SU-DHL-6 (cell line): Measurements from ENCODE around the gene NTRK3.

Source experiments
- H2AFZ ChIP-seq: fragments of 200-600 bp; sonication (generic); 2 replicates; pipeline ENCODE4 v1.6.1; 2014; ENCODE audit warnings: low read depth, mild to moderate bottlenecking, moderate library complexity, mixed read lengths, antibody characterized with exemption, low read length; ENCODE audit not compliant: severe bottlenecking
- H3F3A ChIP-seq: fragments of 200-600 bp; shearing (Covaris generic); 2 replicates; pipeline ENCODE4 v1.6.0; 2016; ENCODE audit warnings: antibody characterized with exemption, mild to moderate bottlenecking; ENCODE audit not compliant: insufficient read depth
- H3K27ac ChIP-seq: fragments of 200-600 bp; sonication (generic); 2 replicates; pipeline ENCODE4 v1.5.1; 2016; ENCODE audit warnings: low read depth, mild to moderate bottlenecking, low read length, moderate library complexity, mixed read lengths
- H3K27me3 ChIP-seq: fragments of 200-600 bp; sonication (generic), shearing (Covaris generic); 2 replicates; pipeline ENCODE4 v1.6.0; 2014; ENCODE audit warnings: mild to moderate bottlenecking, low read length
- H3K36me3 ChIP-seq: fragments of 200-600 bp; sonication (generic); 2 replicates; pipeline ENCODE4 v1.6.1; 2014; ENCODE audit warnings: mild to moderate bottlenecking, low read length, mixed read lengths
- H3K4me2 ChIP-seq: fragments of 300-600, 200-600 bp; shearing (Covaris generic), sonication (generic); 2 replicates; pipeline ENCODE4 v1.6.0; 2014; ENCODE audit warnings: low read length, low read depth, mild to moderate bottlenecking; ENCODE audit not compliant: poor library complexity, severe bottlenecking
- H3K4me3 ChIP-seq: fragments of 200-600 bp; sonication (generic); 2 replicates; pipeline ENCODE4 v1.5.1; 2014; ENCODE audit warnings: antibody characterized with exemption, low read length, mild to moderate bottlenecking, mixed read lengths; ENCODE audit not compliant: insufficient read depth, poor library complexity, severe bottlenecking
- H3K79me2 ChIP-seq: fragments of 200-600 bp; sonication (generic); 2 replicates; pipeline ENCODE4 v1.6.1; 2014; ENCODE audit warnings: mild to moderate bottlenecking, low read length, moderate library complexity; ENCODE audit not compliant: insufficient read depth
- H3K9ac ChIP-seq: fragments of 200-600 bp; sonication (generic); 2 replicates; pipeline ENCODE4 v1.7.0; 2014; ENCODE audit warnings: mild to moderate bottlenecking, low read length
- H3K9me2 ChIP-seq: fragments of 200-600 bp; sonication (generic); replicated peaks from 2 replicates; pipeline ENCODE4 v1.6.1; 2014; ENCODE audit warnings: low read length; ENCODE audit not compliant: insufficient read depth
- H3K9me3 ChIP-seq: fragments of 200-600 bp; sonication (generic); 2 replicates; pipeline ENCODE4 v1.6.1; 2014; ENCODE audit warnings: low read length, mixed read lengths; ENCODE audit not compliant: insufficient read depth
- H4K20me1 ChIP-seq: fragments of 200-600 bp; sonication (generic); 2 replicates; pipeline ENCODE4 v1.6.1; 2014; ENCODE audit warnings: low read depth, mild to moderate bottlenecking, antibody characterized with exemption, low read length, moderate library complexity, mixed read lengths
- CTCF ChIP-seq: fragments of 200-600 bp; sonication (generic); IDR thresholded peaks from one replicate; pipeline ENCODE4 v1.5.1; 2017; ENCODE audit warnings: antibody characterized with exemption, mild to moderate bottlenecking, low read length, moderate library complexity; ENCODE audit not compliant: insufficient read depth, poor library complexity, severe bottlenecking
- EZH2phosphoT487 ChIP-seq: fragments of 200-600 bp; sonication (generic), shearing (Covaris generic); conservative IDR thresholded peaks from 2 replicates; pipeline ENCODE4 v1.6.1; 2018; ENCODE audit warnings: mild to moderate bottlenecking, antibody characterized with exemption, low read length, moderate library complexity, mixed read lengths

Gene NTRK3

GRCh38 chr15:88139936-88140335, 116.6 kb downstream of the NTRK3 start:
- no peaks in the 10 kb centered on the region for H3K79me2 ChIP-seq
- H2AFZ ChIP-seq = no peak overlapping the region
- no peaks in the 10 kb centered on the region for H3K27me3 ChIP-seq
- no peak overlapping the region for H3K9ac ChIP-seq
- H4K20me1 ChIP-seq = no peaks in the 10 kb centered on the region
- no peaks in the 10 kb centered on the region for H3K9me2 ChIP-seq
- no peak overlapping the region for H3K4me3 ChIP-seq
- H3K36me3 ChIP-seq = no peaks in the 10 kb centered on the region
- no peaks in the 10 kb centered on the region for H3K9me3 ChIP-seq
- H3K4me2 ChIP-seq = no peak overlapping the region
- H3K27ac ChIP-seq = no peak overlapping the region
- TF ChIP-seq EZH2phosphoT487 = no peak
- TF ChIP-seq CTCF = no peak
- H3F3A ChIP-seq = no peaks in the 10 kb centered on the region

- Histone ChIP-seq H3K27ac (no peak overlapping the region), H3K36me3 (no peaks in the 10 kb centered on the region), H3K4me2 (no peak overlapping the region), H3K27me3 (no peaks in the 10 kb centered on the region), H3K9me2 (no peaks in the 10 kb centered on the region), H4K20me1 (no peaks in the 10 kb centered on the region), H3K79me2 (no peaks in the 10 kb centered on the region), H3F3A (no peaks in the 10 kb centered on the region), H3K9ac (no peak overlapping the region), H2AFZ (no peak overlapping the region), H3K9me3 (no peaks in the 10 kb centered on the region), H3K4me3 (no peak overlapping the region)
- TF ChIP-seq CTCF = no peak
- no peak for TF ChIP-seq EZH2phosphoT487
Observed at GRCh38 chr15:88133795-88134194, 122.7 kb downstream of the NTRK3 start.

DNA sequence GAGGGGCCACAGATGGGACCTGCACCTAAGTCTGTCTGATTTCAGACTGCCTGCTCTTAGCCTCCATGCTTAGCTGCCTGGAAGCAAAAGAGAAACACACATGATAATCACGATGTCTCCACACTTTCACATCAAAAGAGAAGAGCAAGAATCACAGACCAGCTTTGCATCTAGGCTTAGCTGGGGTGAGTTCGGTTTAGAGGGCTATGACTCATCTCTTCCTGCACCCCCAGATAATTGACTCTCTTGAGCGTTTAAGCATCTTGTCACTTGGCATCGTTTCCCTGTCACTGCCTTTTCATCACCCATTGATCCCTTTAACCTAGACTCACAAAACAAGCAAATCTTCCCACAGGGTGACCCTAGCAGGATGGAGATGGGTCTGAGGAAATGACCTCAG, 124.0 kb downstream of the NTRK3 start:
- Histone ChIP-seq H3K9me2 (no peaks in the 10 kb centered on the region), H3K27ac (no peak overlapping the region), H3F3A (no peaks in the 10 kb centered on the region), H3K36me3 (no peaks in the 10 kb centered on the region), H3K79me2 (no peaks in the 10 kb centered on the region), H3K4me3 (no peak overlapping the region), H3K4me2 (no peak overlapping the region), H3K27me3 (no peaks in the 10 kb centered on the region), H3K9ac (no peak overlapping the region), H3K9me3 (no peaks in the 10 kb centered on the region), H2AFZ (no peak overlapping the region), H4K20me1 (no peaks in the 10 kb centered on the region)
- TF ChIP-seq EZH2phosphoT487 (no peak), CTCF (no peak)

DNA sequence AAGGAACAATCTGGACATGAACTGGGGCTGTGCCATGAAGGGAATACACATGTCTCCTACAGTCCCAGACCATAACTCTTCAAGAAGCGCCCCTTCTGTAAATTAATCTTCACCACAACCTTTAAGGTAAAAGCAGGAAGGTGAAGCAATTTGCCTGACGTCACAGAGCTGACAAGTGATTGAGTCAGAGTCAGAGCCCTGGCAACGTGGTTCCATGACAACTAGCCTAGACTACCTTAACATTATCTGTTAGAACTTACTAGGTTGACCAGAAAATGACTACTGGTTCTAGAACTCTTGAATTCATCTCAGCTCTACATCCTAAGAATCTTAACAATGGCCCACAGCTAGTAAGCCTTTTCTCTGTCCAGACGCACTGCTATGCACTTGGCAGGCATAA, 124.6 kb downstream of the NTRK3 start:
- no peak overlapping the region for H3K4me2 ChIP-seq
- H3F3A ChIP-seq = no peaks in the 10 kb centered on the region
- no peaks in the 10 kb centered on the region for H3K9me3 ChIP-seq
- no peaks in the 10 kb centered on the region for H3K27me3 ChIP-seq
- no peaks in the 10 kb centered on the region for H4K20me1 ChIP-seq
- H3K27ac ChIP-seq = no peak overlapping the region
- H3K9me2 ChIP-seq = no peaks in the 10 kb centered on the region
- H2AFZ ChIP-seq = no peak overlapping the region
- H3K4me3 ChIP-seq = no peak overlapping the region
- no peaks in the 10 kb centered on the region for H3K79me2 ChIP-seq
- no peak for TF ChIP-seq EZH2phosphoT487
- TF ChIP-seq CTCF = no peak
- H3K36me3 ChIP-seq = no peaks in the 10 kb centered on the region
- H3K9ac ChIP-seq = no peak overlapping the region
